Memory B cell (primary cell): Measurements from ENCODE around the gene C16orf74.

Experiments
- ATAC-seq: fragments of 150-1000 bp; cut with Tn5 transposase; 2 replicates; pipeline ENCODE4 v1.10.0; 2021; ENCODE audit warnings: low read depth, mild to moderate bottlenecking, moderate library complexity
- DNase-seq, 2 donors: peaks; one replicate each; pipeline ENCODE4 v3.0.0; 2022; ENCODE audit warnings: low spot score in 2 of 2
- H3K27ac Mint-ChIP-seq: one replicate; pipeline ENCODE4 v1.8.0; 2022; ENCODE audit warnings: mild to moderate bottlenecking, moderate library complexity, mixed read lengths
- H3K27me3 Mint-ChIP-seq: one replicate; pipeline ENCODE4 v1.8.0; 2022; ENCODE audit warnings: mixed read lengths
- H3K36me3 Mint-ChIP-seq: one replicate; pipeline ENCODE4 v1.8.0; 2022; ENCODE audit warnings: mild to moderate bottlenecking, mixed read lengths
- H3K4me1 Mint-ChIP-seq: one replicate; pipeline ENCODE4 v1.8.0; 2022; ENCODE audit warnings: mixed read lengths
- H3K4me3 Mint-ChIP-seq: one replicate; pipeline ENCODE4 v1.8.0; 2022; ENCODE audit warnings: mild to moderate bottlenecking, moderate library complexity, mixed read lengths
- H3K9me3 Mint-ChIP-seq: one replicate; pipeline ENCODE4 v1.8.0; 2022; ENCODE audit warnings: mixed read lengths

The C16orf74 gene

DNA sequence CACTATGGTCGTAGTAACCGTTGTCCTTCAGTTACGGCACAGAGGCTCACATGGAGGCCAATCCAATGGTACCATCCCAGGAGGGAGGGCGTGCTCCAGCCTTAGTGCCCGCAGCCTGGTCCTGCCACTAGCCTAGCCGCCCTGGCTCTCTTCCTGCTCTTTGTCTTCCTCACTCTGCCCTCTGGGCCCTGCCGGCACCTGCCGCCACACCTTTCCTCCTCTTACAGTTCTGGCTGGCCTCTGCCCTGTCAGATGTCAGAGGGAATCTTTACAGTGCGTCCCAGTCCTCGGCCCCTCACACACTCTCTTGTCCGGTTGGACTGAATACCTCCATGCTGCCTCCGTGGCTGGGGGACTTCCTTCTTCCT lies 85.5 kb downstream of the C16orf74 start:
- no peak for DNase-seq
- ATAC-seq = no peak
- Mint-ChIP-seq H3K4me1 (no peaks in the 10 kb centered on the region), H3K27me3 (no peaks in the 10 kb centered on the region), H3K36me3 (peaks cover 38% of the 10 kb centered on the region), H3K4me3 (no peak overlapping the region), H3K9me3 (no peaks in the 10 kb centered on the region), H3K27ac (no peak overlapping the region)

DNA sequence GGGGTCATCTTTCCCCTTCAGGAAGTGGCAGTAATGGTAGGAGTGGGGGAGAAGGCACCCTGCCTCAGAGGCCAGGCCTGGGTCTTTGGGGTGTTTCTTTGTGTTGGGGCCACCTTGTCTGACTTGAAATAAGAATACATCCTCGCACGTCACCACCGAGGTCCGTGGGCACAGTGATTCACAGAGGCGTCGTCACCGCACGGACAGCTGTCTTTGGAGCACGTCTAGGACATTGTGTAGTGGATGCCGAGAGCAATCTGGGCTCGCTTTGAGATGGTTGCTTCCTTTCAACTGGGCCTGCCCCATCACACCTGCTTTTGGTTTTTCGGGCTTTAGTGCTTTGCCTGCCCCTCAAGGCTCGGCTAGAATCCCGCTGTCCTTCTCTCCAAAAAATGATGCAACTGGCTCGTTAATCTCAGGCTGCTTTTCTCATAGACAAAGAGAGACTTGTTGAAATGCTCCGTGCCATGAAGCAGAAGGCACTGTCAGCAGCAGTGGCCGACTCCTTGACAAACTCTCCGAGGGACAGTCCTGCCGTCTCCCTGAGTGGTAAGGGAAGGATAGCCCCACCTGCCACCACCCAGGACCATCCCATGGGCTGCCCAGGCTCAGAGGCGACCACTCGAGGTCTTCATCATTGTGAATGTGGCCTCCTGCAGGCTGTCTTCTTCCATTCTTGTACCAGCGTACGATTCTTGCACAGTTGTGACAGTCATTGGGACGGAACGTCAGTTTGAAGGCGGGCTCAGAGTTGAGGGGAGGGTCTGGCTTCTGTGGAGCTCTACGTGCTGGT lies 86.1 kb downstream of the C16orf74 start:
- ATAC-seq (no peak), DNase-seq (no peak)
- H3K4me3 Mint-ChIP-seq = no peak overlapping the region
- H3K9me3 Mint-ChIP-seq = no peaks in the 10 kb centered on the region
- H3K4me1 Mint-ChIP-seq = peaks cover 1% of the 10 kb centered on the region
- H3K27me3 Mint-ChIP-seq = no peaks in the 10 kb centered on the region
- H3K27ac Mint-ChIP-seq = no peak overlapping the region
- peaks cover 39% of the 10 kb centered on the region for H3K36me3 Mint-ChIP-seq

DNA sequence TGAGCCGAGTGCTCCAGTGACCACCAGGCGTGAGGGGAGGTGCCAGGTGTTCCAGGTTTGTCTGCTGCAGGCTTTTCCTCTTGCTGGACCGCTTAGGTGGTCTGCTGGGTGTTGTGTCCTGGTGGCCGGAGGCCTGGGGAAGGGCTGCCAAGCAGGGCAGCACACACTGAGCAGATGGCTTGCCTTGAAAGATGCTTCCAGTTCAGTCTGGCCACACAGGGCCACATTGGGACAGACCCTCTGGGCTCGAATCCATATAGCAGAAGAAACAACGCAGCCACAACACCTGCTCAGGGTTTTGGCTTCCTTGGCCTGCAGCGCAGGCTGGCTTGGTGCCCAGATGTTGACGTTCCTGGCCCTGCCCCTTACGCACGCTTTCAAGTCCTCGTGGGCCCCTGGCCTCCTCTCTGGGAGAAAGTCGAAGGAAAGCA lies 87.0 kb downstream of the C16orf74 start:
- H3K27ac Mint-ChIP-seq = no peak overlapping the region
- H3K4me1 Mint-ChIP-seq = peaks cover 3% of the 10 kb centered on the region
- H3K9me3 Mint-ChIP-seq = no peaks in the 10 kb centered on the region
- H3K4me3 Mint-ChIP-seq = no peak overlapping the region
- ATAC-seq (no peak), DNase-seq (no peak)
- H3K27me3 Mint-ChIP-seq = no peaks in the 10 kb centered on the region
- peaks cover 34% of the 10 kb centered on the region for H3K36me3 Mint-ChIP-seq

DNA sequence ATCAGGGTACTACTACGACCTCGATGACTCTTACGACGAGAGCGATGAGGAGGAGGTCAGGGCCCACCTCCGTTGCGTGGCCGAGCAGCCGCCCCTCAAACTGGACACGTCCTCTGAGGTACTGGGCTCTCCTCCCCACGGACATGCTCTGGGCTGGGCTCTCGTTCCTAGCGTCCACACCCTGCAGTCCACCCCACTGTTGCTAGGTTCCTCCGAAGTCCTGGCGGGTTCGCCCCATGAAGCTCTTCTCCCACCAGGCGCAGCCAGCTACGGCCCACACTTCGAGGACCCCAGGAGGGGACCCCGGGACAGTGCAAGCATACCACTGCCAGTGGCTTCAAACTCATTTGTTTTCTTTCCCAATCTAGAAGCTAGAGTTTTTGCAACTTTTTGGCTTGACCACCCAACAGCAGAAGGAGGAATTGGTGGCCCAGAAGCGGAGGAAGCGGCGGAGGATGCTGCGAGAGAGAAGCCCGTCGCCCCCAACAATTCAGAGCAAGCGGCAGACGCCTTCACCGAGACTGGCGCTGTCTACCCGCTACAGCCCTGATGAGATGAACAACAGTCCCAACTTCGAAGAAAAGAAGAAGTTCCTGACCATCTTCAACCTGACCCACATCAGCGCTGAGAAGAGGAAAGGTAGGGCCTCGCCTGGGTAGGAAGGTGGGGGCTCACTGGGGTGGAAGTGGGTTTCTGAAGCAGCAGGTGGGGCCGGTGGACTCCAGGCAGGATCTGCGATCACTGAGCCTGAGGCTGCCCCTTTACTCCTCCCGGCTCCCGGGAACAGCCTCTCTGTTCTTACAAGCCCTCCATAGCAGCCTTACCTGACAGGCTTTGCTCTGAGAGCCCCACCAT lies 87.7 kb downstream of the C16orf74 start:
- no peak for ATAC-seq
- Mint-ChIP-seq H3K9me3 (no peaks in the 10 kb centered on the region), H3K4me1 (peaks cover 3% of the 10 kb centered on the region), H3K4me3 (no peak overlapping the region), H3K27me3 (no peaks in the 10 kb centered on the region), H3K36me3 (peaks cover 34% of the 10 kb centered on the region), H3K27ac (no peak overlapping the region)
- DNase-seq = no peak

DNA sequence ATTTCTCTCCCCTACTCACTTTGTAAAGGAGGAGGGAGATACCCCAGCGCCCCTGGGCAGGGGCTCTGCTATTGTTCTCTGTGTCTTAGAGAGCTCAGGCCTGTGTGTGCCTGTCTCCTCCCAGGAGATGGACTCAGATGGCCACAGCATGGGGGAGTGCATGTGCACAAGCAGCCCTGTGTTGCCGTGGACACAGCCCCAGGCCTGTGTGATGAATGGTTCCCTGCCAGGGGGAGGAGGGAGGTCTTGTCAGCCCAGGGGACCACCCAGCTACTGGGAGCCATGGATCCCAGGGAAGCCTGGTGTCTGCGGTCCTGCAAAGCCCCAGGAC lies 88.4 kb downstream of the C16orf74 start:
- Mint-ChIP-seq H3K4me3 (no peak overlapping the region), H3K9me3 (no peaks in the 10 kb centered on the region), H3K4me1 (peaks cover 3% of the 10 kb centered on the region), H3K27ac (no peak overlapping the region), H3K36me3 (peaks cover 33% of the 10 kb centered on the region), H3K27me3 (no peaks in the 10 kb centered on the region)
- ATAC-seq = no peak
- DNase-seq = no peak

DNA sequence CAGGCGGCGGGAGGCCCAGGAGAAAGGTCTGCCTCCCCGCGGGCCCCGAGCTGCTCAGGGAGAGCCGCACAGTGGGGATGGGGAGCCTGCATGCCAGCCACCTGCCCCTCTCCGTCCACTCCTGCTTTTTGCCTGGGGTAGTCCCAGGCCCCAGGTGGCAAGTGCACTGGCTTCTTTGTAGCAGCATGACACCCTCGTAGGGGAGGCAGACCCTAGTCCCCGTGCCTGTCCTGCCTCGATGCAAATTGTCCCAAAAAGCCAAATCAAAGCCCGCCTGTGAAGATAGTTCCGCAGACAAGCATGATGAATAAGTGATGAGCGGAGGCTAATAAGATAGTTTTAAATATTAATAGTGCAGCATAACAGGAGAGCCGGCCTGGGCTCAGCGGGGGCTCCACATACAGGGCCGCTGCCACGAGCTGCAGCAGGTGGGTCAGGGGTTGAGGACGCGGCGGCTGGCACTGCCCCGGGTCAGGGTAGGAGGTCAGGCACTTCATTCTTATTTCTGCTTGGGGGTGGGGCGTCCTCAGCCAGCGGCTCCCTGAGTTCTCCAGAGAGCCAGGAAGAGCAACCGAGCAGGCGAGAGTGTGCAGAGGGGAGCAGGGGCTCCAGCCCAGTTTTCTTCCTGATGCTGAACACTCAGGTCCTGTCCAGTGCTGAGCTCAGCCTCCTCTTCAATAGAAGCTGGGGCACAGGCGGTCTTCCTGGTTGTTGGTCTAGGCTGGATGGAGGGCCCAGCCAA lies 89.0 kb downstream of the C16orf74 start:
- no peak for DNase-seq
- Mint-ChIP-seq H3K36me3 (peaks cover 36% of the 10 kb centered on the region), H3K27ac (no peak overlapping the region)

DNA sequence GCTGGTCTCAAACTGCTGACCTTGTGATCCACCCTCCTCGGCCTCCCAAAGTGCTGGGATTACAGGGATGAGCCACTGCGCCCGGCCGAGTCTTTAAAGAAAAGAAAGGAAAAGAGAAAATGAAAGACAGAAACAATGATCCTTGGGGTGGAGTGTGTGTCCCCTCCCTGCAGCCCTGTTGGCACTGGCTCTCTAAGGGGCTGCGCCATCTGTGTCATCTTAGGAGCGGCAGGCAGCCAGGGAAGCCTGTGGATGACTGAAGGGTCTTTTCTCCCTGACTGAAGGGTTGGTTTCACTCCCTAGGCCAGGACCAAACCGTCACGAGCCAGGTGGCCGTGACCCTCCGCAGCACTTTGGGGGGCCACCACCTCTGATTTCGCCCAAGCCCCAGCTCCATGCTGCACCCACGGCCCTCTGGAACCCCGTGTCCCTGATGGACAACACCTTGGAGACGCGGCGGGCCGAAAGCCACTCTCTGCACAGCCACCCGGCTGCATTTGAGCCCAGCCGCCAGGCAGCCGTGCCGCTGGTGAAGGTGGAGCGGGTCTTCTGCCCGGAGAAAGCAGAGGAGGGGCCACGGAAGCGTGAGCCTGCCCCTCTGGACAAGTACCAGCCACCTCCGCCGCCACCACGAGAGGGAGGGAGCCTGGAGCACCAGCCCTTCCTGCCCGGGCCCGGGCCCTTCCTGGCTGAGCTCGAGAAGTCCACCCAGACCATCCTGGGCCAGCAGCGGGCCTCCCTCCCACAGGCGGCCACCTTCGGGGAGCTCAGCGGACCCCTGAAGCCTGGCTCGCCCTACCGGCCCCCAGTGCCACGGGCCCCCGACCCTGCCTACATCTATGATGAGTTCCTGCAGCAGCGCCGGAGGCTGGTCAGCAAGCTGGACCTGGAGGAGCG lies 89.8 kb downstream of the C16orf74 start:
- ATAC-seq (no peak), DNase-seq (no peak)
- H3K36me3 Mint-ChIP-seq = peaks cover 32% of the 10 kb centered on the region
- H3K27me3 Mint-ChIP-seq = no peaks in the 10 kb centered on the region
- no peaks in the 10 kb centered on the region for H3K9me3 Mint-ChIP-seq
- H3K4me3 Mint-ChIP-seq = no peak overlapping the region
- H3K4me1 Mint-ChIP-seq = peaks cover 3% of the 10 kb centered on the region
- H3K27ac Mint-ChIP-seq = no peak overlapping the region

More for the DNA sequence above, 89.0 kb downstream of the C16orf74 start:
- H3K9me3 Mint-ChIP-seq = no peaks in the 10 kb centered on the region
- ATAC-seq = no peak
- H3K27me3 Mint-ChIP-seq = no peaks in the 10 kb centered on the region
- no peak overlapping the region for H3K4me3 Mint-ChIP-seq
- H3K4me1 Mint-ChIP-seq = peaks cover 3% of the 10 kb centered on the region

DNA sequence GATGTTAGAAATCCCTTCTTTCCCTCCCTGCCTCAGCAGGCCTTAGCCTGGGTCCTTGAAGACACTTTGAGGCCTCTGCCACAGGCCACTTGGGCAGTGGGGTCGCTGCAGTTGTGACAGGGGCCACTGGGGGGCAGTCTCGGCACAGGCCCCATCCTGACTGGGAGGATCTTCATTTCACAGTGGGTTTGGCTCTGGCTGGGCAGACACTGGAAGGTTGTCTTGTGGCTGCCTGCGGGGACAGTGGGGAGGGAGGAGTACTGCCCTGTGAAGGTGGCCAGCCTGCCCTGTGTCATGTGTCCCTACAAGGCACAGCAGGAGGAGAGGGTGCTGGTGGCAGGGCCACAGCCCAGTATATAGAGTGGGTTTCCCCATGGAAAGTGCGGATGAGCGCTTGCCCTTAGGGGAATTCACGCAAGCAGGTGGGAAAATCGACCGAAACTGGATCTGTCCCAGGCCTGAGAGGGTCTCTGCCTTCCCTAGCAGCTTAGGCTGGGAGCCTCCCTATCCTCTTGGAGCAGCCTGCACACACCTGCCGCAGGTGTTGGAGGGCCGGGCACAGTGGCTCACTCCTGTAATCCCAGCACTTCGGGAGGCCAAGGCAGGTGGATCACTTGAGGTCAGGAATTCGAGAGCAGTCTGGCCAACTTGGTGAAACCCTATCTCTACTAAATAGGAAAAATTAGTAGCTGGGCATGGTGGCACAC lies 90.9 kb downstream of the C16orf74 start:
- no peak overlapping the region for H3K4me3 Mint-ChIP-seq
- H3K9me3 Mint-ChIP-seq = no peaks in the 10 kb centered on the region
- ATAC-seq (peak; percentile 93), DNase-seq (peak; percentile 65 to 76)
- no peaks in the 10 kb centered on the region for H3K27me3 Mint-ChIP-seq
- H3K4me1 Mint-ChIP-seq = peaks cover 3% of the 10 kb centered on the region
- peak overlapping the region; percentile 2 for H3K27ac Mint-ChIP-seq
- H3K36me3 Mint-ChIP-seq = peaks cover 27% of the 10 kb centered on the region

DNA sequence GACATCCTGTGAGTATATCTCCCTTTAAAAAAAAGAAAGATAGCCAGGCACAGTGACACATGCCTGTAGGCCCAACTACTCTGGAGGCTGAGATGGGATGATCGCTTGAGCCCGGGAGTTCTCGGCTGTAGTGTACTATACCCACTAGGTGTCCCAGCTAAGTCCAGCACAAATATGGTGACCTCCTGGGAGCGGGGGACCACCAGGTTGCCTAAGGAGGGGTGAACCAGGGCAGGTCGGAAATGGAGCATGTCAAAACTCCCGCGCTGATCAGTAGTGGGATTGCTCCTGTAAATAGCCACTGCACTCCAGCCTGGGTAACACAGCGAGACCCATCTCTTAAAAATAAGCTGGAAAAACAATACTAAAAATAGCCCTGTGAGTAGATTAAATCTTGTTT lies 91.6 kb downstream of the C16orf74 start:
- H3K27ac Mint-ChIP-seq = peak overlapping the region; percentile 2
- peaks cover 29% of the 10 kb centered on the region for H3K36me3 Mint-ChIP-seq
- H3K9me3 Mint-ChIP-seq = no peaks in the 10 kb centered on the region

DNA sequence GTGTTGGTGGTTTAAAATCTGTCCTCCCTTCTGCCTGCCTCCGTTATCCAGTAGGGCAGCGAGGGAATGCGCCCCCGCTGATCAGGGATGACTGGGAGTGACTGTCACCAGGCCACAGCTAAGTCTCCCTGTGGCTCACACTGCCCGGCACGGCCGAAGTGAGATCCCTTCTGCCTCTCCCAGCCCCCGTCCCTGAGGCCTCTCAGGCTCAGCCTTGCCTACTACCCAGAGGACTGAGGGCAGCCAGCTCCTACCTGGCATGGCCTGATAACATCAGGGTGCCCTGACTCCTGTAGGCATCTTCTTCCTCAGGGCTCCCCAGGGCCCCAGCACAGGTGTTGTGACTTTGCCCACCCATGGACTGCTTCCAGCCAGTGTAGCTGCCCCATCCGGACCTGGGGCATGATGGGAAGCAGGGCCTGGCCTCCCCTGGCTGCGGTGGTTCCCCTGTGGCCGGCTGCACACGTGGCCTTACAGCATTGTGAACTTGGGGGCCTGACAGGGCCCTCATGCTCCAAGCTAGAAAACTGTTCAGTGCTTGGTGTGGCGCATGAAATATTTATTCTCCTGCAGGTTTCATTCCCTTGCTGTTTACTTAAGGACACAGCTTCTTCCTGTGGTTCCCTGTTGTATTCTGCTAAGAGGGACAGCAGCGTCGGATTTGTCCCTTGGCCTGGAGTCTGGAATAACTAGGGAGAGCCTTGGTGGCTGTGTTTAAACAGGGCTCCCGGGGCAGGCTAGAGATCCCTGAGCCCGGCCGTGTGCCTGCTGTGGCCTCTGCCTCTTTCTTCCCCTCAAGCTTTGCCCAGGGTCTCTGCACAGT lies 92.2 kb downstream of the C16orf74 start:
- Mint-ChIP-seq H3K27ac (no peak overlapping the region), H3K27me3 (no peaks in the 10 kb centered on the region), H3K4me1 (peaks cover 3% of the 10 kb centered on the region), H3K36me3 (peaks cover 30% of the 10 kb centered on the region), H3K9me3 (no peaks in the 10 kb centered on the region), H3K4me3 (no peak overlapping the region)
- no peak for ATAC-seq
- no peak for DNase-seq

More for the DNA sequence above, 91.6 kb downstream of the C16orf74 start:
- Mint-ChIP-seq H3K4me3 (no peak overlapping the region), H3K27me3 (no peaks in the 10 kb centered on the region), H3K4me1 (peaks cover 3% of the 10 kb centered on the region)
- no peak for DNase-seq
- ATAC-seq = no peak

DNA sequence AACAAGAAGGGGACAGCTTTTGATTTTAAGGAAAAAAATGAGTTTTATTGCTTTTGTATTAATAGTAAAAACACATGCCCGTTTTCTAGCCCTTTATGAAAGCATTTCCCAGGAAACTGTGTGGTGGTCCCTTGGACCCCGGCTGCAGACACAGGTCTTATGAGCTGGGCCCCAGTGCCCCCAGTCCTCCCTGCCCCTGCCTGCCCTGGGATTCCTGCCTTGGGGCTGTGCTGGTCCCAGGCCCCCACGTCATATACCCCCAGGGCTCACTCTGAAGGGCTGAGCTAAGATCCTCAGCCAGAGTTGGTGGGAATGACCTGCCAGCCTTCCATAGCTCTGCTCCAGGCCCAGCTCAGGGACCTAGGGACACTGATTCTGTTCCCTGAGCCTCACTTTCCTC lies 92.9 kb downstream of the C16orf74 start:
- Mint-ChIP-seq H3K4me1 (peaks cover 3% of the 10 kb centered on the region), H3K27me3 (no peaks in the 10 kb centered on the region), H3K9me3 (no peaks in the 10 kb centered on the region), H3K4me3 (no peak overlapping the region), H3K27ac (no peak overlapping the region), H3K36me3 (peaks cover 28% of the 10 kb centered on the region)
- DNase-seq (no peak), ATAC-seq (no peak)
